ENCODE measurements around the gene ORM1.
A peak's percentile ranks its signal among the peaks of the same experiment; 100 is the strongest.
"Not testable (repeated sequence)": the region's sequence is repeated elsewhere in the genome, so short reads cannot be mapped to it uniquely, and the experiment has no call there.

ORM1 gene

GRCh38 chr9:114323849-114324248, 951 bp downstream of the ORM1 start:
- DNase-seq (ENCODE audit: low read depth, low spot score): not testable (repeated sequence)

GRCh38 chr9:114324492-114324891, 1.6 kb downstream of the ORM1 start:
- no peak for DNase-seq (ENCODE audit: low read depth, low spot score)

GRCh38 chr9:114324965-114325364, 2.1 kb downstream of the ORM1 start:
- DNase-seq (ENCODE audit: low read depth, low spot score): not testable (repeated sequence)

- DNase-seq (ENCODE audit: low read depth, low spot score): not testable (repeated sequence)
These were observed 2.9 kb downstream of the ORM1 start for GRCh38 chr9:114325684-114326254.

- DNase-seq (ENCODE audit: low read depth, low spot score): no peak
These were observed 4.9 kb downstream of the ORM1 start for GRCh38 chr9:114327749-114328148.

- DNase-seq (ENCODE audit: low read depth, low spot score): not testable (repeated sequence)
These were observed 5.5 kb downstream of the ORM1 start for GRCh38 chr9:114328357-114328820.

- DNase-seq (ENCODE audit: low read depth, low spot score): not testable (repeated sequence)
These were observed 6.2 kb downstream of the ORM1 start for GRCh38 chr9:114328937-114329624.

GRCh38 chr9:114329625-114330022, 6.7 kb downstream of the ORM1 start, which contains the start of gene ORM2:
Gene ORM2 (plus strand): TSS chr9:114329869. CDS start chr9:114329905, 36 bp downstream.
- not testable (repeated sequence) for DNase-seq (ENCODE audit: low read depth, low spot score)

GRCh38 chr9:114330636-114331035, 7.7 kb downstream of the ORM1 start:
- DNase-seq (ENCODE audit: low read depth, low spot score): no peak

- DNase-seq (ENCODE audit: low read depth, low spot score): not testable (repeated sequence)
These were observed 8.6 kb downstream of the ORM1 start for GRCh38 chr9:114331229-114332195.

- DNase-seq (ENCODE audit: low read depth, low spot score): not testable (repeated sequence)
These were observed 9.7 kb downstream of the ORM1 start for GRCh38 chr9:114332474-114333040.

GRCh38 chr9:114333718-114334117, 10.8 kb downstream of the ORM1 start:
- DNase-seq (ENCODE audit: low read depth, low spot score): not testable (repeated sequence)

GRCh38 chr9:114334490-114334889, 11.6 kb downstream of the ORM1 start:
- no peak for DNase-seq (ENCODE audit: low read depth, low spot score)

- no peak for DNase-seq (ENCODE audit: low read depth, low spot score)
These were observed 12.8 kb downstream of the ORM1 start for GRCh38 chr9:114335745-114336144.

- DNase-seq (ENCODE audit: low read depth, low spot score): no peak
These were observed 13.3 kb downstream of the ORM1 start for GRCh38 chr9:114336157-114336556.

- no peak for DNase-seq (ENCODE audit: low read depth, low spot score)
These were observed 13.9 kb downstream of the ORM1 start for GRCh38 chr9:114336699-114337395.

- DNase-seq (ENCODE audit: low read depth, low spot score): no peak
These were observed 15.3 kb downstream of the ORM1 start for GRCh38 chr9:114338187-114338586.

- peak; percentile 77 for DNase-seq (ENCODE audit: low read depth, low spot score)
These were observed 16.4 kb downstream of the ORM1 start for GRCh38 chr9:114339130-114339908.

- no peak for DNase-seq (ENCODE audit: low read depth, low spot score)
These were observed 18.4 kb downstream of the ORM1 start for GRCh38 chr9:114341152-114341830.

GRCh38 chr9:114341991-114342390, 19.1 kb downstream of the ORM1 start:
- DNase-seq (ENCODE audit: low read depth, low spot score): no peak

Data from ELF-1 (cell line).